ENCODE measurements around the gene RACK1.
A peak's percentile ranks its signal among the peaks of the same experiment; 100 is the strongest.

The RACK1 gene

DNA sequence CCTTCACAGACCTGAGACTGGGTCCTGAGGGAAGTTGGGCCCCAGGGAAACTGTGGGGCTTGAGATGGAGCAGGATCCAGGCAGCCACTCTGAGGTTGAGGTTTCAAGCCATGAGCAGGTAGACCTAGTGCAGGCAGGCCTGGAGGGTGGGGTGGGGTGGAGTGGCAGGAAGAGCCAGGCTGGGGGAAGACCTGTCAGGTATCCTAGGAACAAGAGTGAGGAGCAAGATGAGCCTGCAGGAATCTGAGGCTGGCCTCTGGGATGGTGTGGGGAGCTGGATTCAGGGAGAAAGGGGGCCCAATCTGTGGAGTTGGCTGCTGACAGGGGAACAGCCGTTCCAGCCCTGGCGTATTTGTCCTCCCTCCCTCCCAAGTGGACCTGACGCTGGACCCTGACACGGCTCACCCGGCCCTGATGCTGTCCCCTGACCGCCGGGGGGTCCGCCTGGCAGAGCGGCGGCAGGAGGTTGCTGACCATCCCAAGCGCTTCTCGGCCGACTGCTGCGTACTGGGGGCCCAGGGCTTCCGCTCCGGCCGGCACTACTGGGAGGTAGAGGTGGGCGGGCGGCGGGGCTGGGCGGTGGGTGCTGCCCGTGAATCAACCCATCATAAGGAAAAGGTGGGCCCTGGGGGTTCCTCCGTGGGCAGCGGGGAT, 9.8 kb downstream of the RACK1 start:
- DNase-seq (ENCODE audit: low read depth) = no peak

DNA sequence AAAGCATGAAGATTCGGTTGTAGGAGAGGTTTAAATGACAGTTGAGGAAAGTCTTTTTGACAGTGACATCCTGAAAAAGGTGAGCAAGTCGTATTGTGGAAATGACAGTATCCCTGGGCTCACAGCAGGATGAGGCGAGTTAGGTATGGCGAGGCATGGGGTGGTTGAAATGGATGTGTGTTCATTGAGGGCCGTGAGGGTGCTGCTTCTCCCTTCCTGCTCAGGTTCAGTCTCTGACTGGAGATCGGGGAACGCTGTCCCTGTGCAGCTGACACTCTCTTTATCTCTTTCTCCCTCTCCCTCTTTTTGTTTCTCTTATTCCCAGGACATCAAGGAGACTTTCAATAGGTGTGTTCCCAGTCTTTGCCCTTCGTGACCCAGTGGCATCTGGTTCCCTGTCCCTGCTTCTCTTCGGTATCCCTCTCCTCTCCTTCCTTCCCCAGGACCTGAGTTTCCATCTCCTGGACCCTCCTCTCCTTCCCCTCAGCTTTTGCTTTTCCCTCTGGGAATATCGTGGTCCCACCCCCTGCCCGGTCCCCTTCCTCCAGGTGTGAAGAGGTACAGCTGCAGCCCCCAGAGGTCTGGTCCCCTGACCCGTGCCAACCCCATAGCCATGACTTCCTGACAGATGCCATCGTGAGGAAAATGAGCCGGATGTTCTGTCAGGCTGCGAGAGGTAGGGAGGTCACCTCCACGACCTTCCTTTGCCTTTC, 10.5 kb downstream of the RACK1 start:
- no peak for DNase-seq (ENCODE audit: low read depth)

DNA sequence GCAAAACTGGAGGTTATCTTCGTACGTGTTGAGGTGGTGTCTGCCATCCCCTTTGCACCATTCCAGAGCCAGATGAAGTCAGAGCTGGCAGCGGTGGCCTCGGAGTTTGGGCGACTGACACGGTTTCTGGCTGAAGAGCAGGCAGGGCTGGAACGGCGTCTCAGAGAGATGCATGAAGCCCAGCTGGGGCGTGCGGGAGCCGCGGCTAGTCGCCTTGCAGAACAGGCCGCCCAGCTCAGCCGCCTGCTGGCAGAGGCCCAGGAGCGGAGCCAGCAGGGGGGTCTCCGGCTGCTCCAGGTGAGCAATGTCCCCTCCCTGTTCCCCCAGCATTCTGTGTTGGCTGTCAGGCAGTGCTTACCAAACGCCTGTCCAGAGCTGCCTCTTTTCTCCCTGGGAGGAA, 11.1 kb downstream of the RACK1 start:
- DNase-seq (ENCODE audit: low read depth) = no peak

DNA sequence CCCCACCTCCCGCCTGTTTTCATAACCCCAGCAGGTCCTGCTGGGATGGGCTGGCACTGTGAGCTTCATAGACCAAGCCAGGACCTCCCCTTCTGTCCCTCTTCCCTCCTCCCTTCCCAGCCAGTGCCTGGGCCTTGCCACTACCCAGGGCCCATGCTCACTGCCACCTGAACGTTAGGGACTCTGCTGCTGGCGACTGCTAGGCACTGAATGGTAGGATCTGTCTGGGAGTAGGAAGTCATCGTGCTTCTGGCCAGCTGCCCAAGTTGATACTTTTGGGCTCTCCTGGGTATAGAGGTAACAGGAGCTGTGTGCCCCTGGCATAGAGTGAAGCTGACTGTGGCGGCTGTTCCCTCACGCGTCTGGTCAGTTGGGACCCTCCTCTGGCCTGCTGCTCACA, 12.3 kb downstream of the RACK1 start:
- DNase-seq (ENCODE audit: low read depth) = no peak

DNA sequence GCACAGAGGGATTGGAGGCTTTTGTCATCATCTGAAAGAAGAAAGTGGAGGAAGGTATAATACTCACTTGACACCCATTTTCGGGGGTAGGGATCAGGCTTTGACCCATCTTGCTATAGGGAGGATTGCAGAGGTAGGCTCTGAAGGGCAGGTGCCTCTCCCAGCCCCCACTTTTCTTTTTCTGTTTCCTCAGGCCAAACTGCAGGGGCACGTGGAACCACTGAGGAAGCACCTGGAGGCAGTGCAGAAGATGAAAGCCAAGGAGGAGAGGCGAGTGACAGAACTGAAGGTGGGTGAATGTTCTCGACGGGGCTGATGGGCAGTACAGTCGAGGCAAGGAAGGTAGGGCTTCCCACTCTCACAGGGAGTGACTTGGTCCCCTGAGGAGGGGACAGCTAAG, 13.2 kb downstream of the RACK1 start:
- DNase-seq (ENCODE audit: low read depth) = no peak

DNA sequence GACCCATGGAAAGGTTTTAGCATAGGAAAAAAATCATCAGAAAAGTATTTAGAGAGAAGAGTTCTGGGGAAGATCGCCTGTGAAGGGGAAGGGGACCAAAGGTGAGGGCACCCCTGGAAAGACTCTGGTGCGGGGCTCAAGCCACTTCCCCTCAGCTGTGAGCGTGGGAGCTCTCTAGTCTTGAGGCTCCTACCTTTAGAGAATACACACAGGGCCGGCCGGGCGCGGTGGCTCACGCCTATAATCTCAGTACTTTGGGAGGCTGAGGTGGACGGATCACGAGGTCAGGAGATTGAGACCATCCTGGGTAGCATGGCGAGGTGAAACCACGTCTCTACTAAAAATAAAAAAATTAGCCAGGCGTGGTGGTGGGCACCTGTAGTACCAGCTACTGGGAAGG, 13.7 kb downstream of the RACK1 start:
- DNase-seq (ENCODE audit: low read depth) = no peak

DNA sequence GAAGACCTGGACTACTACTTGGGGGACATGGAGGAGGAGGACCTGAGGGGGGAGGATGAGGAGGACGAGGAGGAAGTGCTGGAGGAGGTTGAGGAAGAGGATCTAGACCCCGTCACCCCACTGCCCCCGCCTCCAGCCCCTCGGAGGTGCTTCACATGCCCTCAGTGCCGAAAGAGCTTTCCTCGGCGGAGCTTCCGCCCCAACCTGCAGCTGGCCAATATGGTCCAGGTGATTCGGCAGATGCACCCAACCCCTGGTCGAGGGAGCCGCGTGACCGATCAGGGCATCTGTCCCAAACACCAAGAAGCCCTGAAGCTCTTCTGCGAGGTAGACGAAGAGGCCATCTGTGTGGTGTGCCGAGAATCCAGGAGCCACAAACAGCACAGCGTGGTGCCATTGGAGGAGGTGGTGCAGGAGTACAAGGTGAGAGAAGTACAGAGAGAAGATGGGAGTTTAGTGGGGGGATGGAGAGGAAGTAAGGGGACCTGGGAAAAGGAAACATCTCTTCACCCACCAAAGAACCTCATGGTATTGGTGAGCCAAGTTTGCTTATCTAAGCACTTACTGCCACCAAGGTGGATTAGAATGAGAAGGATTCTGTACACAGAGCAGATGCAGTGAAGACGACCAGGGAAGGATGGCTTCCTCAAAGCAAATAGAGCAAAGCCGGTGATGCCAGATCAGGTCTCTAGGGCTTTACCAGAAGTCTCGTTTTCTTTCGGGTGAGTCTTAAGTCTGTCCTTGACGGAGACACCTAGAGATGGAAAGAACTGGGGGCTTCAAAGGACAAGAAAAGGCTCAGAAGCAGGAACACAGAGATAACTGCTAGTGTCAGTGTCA, 19.1 kb downstream of the RACK1 start:
- DNase-seq (ENCODE audit: low read depth) = no peak

DNA sequence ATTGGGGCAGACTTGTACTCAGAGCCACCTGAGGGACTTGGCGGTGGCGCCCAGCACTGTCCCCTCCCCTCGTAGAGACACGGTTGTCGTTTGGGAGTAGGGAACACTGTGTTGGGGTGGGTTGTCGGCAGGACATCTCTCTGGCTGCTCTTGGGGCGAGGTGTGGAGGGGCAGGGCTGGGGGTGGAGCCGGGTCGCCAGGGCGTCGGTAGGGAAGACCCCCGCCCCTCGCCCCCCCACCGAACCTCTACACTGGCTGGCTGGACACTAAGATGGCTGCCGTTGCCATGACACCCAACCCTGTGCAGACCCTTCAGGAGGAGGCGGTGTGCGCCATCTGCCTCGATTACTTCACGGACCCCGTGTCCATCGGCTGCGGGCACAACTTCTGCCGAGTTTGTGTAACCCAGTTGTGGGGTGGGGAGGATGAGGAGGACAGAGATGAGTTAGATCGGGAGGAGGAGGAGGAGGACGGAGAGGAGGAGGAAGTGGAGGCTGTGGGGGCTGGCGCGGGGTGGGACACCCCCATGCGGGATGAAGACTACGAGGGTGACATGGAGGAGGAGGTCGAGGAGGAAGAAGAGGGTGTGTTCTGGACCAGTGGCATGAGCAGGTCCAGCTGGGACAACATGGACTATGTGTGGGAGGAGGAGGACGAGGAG, 19.8 kb downstream of the RACK1 start:
- DNase-seq (ENCODE audit: low read depth) = no peak

DNA sequence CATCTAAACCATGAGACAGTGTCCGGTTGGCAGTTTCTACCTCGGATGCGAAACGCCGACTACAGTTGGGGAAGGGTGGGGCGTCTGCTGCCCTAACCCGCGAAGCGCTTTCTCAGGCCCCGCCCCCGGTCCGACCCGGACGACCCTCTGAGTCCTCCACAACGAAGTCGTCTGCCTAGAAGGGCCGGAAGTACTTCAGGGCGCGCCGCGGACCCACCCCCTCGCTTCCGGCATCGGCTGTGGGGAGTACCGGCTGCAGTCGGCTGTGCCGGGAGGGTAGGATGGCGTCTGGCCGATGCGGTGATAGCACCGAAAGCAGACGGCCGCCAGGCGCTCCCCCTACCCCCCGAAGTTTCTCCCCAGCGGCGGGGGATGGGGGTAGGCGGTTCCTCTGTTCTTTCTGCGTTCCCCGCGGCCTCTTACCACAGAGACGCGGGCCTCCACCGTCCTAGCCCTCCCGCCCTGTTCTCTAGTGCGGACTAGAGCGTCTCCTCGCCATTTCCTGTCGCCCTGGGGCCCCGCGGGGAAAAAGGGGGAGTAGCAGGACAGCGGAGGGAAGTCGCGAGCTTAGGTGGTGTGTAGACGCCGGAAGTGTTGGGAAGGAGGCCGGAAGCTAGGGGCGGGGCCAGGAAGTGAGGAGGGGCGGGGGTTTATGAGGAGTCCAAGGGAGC, 20.5 kb downstream of the RACK1 start, which contains the start of gene TRIM41:
TSS of gene TRIM41 (plus strand) at position 224 of the 671 bp plus-strand sequence. CDS start 719 bp downstream, outside the sequence.
- peak; percentile 94 for DNase-seq (ENCODE audit: low read depth)

DNA sequence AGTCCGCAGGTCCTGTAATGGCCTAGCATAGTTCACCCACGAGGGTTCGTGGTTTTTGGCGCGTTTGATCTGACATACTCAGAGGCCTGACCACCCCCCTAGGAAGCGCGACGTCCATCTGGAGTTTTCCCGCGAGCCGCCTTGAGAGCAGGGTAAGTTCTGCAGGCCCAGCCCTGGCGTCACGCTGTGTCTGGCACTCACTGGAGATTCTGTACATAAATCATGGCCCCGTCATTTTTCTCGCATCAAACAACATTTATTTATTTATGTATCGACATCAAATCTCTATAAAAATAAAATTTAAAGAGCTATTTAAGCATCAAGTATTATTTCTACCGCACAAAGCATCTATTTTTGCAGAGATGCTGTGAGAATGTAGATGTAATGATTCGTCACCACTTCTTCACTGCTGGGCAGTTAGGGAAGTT, 21.1 kb downstream of the RACK1 start:
- DNase-seq (ENCODE audit: low read depth) = no peak

DNA sequence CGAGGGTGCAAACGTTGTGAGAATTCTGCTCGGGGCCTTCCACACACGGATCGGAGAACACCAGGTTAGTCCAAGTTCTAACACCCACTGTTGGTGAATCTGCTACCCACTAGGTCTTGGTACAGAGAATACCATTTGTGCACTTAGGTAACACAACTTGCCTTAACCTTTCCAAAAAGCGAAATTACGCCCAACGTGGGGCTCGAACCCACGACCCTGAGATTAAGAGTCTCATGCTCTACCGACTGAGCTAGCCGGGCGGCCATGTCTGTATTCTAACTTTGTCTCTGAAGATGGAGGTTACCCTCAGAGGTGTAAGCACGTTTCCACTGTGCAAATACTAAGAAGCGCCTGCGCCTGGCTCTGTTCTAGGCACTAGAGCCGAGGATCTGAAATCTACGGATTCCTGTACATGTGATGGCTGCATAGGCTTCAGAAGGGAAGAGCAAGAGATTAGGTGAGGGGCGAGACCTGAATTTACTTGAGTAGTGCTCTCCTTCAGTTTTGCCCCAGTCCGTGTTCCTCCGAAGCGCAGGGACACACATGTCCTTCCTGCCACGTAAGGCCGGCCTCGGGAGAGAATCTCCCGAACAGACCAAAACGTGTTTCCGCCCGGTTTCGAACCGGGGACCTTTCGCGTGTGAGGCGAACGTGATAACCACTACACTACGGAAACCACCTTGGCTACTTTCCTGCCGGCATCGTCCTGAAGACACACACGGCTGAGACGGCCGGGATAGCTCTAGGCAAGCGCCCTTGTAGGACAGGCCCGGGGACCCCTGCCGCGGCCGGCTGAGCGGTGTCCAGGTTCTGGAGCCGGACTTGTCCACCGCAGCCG, 21.7 kb downstream of the RACK1 start:
- DNase-seq (ENCODE audit: low read depth) = peak; percentile 98

DNA sequence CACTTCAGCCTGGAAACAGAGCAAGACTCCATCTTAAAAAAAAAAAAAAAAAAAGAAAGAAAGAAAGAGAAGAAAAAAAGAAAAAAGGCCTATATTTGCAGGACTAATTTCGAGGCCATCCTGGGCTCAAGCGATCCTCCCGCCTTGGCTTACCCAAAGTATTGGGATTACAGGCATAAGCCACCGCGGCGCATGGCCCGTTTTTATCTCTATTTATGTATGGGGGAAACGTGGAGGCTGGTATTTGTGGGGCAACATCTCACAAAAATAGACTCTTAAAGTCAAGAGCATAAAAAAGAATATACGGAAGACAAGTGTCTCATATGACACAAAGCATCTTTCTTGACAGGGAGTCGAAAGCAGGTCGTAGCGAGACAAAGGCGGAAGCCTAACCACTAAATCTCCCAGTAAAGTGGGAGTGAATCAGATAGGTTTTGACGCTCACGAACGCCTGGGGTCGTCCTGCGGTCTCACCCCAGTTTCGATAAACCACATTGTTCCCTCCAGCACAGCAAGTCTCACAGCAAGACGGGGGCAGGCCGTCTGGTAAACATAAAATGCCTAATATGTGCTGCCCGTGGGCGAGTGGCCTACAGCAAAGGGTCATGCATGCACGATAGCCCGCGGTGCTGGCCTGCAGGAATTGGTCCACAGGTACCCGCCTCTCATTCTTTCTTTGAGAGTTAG, 22.5 kb downstream of the RACK1 start:
- no peak for DNase-seq (ENCODE audit: low read depth)

DNA sequence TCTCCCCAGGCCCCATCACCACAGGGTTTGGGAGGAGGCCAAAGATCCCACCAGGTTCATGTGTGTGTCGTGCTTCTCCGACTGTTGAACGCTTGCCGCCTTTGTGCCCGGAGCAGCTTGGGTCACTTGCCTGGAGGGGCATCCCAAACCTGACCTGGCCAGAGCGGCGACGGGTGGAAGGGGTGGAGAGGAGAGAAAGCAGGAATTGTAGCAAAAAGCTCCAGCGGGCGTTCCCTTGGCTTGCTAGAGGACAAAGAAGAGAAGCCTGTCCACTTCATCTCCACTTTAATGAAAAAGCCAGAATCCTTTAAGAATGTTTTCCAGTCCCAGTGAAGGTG, 23.6 kb downstream of the RACK1 start:
- DNase-seq (ENCODE audit: low read depth) = no peak

DNA sequence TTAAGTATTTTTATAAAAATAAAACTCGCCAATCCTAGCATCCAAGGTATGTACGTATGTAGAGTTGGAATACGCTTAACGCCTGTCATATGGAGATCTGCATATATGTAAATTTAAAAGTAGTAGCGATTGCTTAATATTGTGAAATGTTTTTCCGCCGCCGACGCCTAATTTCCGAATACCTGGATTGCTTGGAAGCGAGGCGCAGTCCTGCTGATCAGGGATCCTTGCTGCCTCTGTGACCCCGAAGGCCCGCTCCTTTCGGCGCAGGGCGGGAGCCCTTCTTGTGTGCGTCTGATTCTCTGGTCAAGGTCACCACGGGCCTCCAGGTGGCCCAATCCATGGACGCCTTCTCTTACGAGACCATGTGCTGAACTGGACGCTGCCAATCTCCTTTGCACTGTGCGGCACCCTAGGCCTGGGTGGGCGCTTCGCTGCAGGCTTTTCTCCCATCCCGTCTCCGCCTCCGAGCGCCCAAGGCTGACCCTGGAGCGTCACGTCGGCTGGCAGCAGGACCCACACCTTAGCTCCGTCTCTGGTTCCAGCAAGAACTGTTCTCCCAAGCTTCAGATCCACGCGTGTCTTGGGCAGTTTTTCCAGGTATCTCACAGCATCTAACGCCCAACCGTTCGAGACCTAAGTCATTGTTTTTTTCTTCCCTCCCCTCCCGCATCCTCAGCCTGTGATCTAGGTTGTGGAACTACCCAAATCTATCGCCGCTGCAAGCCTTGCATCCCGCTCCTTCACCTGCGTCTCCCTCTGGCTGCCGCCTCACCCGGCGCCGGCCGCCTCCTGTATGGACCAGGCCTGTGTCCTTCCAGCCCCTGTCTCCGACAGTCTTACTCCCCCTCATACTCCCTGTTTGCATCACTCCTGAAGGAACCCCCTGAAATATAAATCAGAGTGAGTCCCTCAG, 24.2 kb downstream of the RACK1 start:
- no peak for DNase-seq (ENCODE audit: low read depth)

DNA sequence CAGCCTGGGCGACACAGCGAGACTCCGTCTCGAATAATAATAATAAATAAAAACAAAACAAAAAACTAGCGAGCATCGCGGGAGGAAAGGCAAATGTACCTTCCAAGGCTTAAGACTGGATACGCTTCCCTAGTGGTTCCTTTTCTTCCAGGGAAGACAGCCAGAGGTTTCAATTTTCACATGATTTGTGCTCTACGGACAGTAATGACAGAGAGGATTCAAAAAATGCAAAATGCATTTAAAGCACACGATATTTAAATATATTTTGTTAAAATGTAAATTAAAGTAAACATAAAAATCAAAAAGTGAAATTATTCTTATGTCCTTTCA, 24.9 kb downstream of the RACK1 start:
- DNase-seq (ENCODE audit: low read depth) = no peak

DNA sequence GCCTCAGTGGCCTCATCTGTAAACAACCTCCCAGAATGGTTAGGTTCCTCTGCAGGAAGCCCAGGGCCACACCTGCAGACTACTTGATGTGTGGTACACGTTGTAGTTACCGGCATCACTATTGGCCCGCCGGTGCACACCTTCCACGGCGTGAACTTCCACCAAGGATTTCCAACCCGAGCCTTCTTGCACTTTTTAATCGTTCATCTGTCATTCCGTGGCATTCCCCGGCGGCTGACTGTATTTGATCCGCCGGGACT, 26.0 kb downstream of the RACK1 start:
- no peak for DNase-seq (ENCODE audit: low read depth)

DNA sequence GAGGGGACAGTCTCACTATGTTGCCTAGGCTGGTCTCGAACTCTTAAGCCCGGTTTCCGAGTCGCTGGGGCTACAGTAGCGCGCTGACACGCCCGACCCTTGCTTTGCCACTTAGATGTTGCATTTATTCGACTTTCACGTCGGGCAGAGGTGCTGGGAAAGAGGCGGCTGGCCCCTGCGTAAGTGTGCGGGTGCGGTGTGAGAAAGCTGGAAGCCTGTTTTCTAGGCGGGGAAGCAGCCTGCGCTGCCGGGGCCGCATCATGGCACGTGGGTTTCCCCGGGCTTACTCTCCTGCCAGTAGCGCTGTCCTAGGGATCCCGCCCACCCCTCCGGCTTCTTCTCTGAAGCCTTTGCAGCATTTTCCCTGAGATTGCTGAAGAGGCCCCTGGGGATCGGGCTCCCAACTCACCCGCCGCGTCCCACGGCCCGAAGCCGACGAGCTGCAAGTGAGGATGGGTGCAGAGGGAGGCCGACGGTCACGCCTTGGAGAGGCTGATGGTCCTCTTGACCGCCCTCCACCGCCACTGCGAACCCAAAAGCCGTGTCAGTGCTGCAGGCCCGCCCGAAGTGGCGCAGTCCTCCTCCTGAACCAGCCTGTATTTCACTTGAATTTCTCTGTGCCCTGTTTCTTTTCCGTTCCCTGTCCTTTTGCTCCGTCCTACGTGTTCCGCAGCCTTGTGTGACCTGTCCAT, 26.4 kb downstream of the RACK1 start:
- no peak for DNase-seq (ENCODE audit: low read depth)

DNA sequence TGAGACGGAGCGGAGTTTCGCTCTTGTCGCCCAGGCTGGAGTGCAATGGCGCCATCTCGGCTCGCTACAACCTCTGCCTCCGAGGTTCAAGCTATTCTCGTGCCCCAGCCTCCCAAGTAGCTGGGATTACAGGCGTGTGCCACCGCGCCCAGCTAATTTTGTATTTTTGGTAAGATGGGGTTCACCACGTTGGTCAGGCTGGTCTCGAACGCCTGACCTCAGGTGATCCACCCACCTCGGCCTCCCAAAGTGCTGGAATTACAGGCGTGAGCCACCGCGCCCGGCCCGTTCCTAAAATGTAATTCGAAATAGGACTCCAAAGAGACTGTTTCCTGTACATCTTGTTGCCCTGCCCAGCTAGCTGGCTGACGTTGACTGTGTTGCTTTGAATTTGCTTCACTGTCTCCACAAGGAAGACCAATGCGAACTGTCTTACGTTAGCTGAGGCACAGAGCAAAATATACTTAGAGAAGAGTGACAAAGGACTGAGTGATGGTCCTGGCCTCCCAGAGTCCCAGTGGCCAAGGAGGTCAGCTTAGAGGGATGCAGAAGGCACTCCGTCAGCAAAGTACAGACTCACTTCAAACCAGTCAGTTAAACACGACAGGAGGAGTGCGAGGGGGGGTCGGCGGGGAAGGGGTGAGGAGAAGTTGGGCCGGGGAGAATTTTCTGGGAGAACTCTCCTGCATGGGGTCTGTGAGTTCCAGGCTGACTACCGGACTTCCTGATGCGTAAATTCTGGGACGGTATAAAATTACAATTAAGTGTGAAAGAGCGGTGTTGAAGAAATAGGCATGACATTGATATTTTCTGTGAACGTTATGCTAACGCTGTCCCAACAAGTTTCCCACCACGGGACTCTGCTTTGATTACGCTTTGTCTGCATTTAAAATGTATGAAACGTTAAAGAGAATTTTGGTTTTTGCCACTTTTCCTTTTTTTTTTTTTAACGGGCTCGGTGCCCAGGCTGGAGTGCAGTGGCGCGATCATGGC, 27.4 kb downstream of the RACK1 start:
- DNase-seq (ENCODE audit: low read depth) = no peak

Data from stimulated activated CD8-positive, alpha-beta memory T cell treated with anti-CD3 and anti-CD28 coated beads, Interleukin-15, amount 100 ng/mL, for 1 hour (primary cell).